ENCODE results near the gene MEGF10.

The MEGF10 gene

DNA sequence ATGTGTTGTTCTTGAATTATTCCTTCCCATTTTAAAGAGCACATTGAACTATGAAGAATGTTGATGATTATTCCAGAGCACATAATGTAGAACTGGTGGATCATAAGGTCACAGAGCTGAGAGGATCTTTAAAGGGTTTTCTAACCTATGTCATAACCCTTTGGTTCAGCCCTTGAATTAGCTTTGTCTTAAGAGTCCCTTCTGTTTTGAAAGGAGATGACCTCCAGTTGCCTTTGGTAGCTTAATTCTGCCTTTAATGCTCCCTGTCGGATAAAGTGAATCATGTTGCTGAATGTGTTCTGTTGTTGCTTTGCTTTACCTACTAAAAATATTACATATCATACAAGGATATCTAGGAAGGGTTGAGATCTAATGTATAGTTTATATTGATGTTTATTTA lies 127.8 kb downstream of the MEGF10 start:
- no peak for DNase-seq

DNA sequence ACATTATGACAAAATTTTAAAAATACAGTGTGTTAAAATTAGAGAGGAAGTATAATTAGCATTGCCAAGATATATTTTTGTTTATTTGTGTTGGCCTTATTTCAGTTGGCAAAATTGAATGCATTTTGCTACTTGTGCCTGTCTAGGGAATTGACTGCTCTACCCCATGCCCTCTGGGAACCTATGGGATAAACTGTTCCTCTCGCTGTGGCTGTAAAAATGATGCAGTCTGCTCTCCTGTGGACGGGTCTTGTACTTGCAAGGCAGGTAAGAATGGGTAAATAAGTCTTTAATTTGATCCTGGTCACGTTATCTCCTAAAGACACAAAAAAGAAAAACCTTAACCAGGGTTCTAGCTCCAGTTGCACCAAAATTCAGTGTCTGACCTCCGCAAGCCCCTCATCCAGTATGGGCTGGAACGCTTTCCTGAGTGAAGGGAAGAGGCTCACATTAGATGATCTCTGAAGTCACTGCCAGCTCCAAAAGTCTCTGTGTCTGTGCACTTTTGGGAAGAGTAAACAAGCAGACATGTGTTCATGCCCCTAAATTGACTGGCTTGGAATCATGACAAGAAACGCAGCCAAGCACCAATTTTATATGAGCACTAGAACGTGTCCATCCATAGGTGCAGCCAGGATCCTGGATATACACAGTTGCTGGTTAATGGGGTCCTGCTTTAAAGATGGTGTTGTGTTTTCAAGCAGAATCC lies 128.5 kb downstream of the MEGF10 start:
- DNase-seq = no peak

DNA sequence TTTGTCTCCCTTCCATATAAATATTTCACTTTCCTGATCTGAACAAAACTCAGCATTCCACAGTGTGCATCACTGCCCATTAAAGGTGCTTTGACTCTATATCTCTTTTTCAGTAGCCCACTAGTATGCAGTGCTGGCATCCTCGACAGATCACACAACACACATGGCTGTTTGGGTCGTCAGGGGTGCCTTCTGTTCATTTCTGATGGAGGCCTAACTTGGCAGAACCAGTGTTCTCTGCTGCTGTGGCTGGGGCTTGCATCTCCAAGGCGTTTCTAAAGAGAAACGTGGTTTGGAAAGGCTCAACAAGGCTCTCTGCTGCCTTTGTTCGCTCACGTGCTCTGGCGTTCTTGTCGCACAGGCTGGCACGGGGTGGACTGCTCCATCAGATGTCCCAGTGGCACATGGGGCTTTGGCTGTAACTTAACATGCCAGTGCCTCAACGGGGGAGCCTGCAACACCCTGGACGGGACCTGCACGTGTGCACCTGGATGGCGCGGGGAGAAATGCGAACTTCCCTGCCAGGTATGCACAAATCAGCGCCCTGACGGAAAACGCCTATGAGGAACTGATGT lies 129.2 kb downstream of the MEGF10 start:
- DNase-seq = no peak

DNA sequence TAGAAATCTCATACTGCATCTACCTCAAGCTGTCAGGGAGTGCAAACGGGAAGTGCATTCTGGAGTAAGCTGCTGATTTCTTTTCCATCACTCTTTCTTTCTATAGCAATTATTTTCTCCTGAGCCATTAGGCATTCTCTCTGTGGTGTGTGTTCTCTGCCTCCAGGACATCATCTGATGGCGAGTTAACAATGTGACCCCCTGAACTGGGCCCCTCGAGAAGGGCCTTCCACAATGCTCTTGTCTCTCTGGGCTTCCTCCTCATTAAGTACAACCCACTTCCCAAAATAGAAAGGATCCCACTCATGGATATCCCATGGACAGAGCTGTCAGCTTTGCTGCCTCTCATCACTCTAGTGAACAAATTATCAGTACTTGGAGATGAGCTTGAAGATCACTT lies 130.2 kb downstream of the MEGF10 start:
- DNase-seq = no peak

DNA sequence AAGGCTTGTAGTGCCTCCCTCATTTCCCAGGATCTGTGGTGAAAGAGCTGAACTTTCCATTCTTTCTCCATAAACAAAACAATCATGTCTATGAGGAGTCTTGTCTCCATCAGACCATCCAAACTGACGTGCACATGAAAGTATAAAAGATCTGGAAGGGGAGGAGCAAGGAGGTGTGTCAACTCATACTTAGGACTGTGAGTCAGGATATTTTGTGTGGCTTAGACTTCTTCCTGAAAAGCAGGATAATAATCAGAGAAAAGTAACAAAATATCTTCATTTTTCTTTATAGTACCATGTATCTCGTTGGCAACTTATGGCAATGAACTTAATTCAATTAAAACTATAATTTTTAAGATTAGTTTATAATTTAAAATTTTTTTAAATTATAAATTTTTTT lies 130.9 kb downstream of the MEGF10 start:
- no peak for DNase-seq

DNA sequence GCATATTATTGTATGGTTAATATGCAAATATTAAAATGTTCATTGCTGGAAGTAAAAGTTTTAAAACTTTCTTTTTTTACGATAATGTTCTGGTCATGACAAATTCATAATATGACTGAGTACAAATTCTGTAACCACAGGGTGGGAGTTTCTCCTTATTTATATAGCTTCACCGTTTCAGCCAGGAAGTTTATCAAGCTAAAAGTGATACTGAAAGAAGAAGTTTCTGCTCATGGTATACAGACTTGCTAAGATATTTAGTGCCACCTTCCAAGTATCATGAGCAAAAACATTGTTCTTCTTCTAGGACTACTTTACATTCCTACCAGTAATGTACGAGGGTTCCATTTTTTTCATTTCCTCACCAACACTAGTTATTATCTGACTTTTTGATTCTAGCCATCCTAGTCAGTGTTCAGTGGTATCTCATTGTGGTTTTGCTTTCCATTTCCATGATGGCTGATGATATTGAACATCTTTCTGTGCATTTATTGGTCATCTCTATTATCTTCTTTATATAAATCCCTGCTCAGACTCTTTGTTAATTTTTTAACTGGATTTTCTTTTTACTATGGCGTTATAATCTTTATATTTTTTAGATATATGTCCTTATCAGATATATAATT lies 132.7 kb downstream of the MEGF10 start:
- no peak for DNase-seq

DNA sequence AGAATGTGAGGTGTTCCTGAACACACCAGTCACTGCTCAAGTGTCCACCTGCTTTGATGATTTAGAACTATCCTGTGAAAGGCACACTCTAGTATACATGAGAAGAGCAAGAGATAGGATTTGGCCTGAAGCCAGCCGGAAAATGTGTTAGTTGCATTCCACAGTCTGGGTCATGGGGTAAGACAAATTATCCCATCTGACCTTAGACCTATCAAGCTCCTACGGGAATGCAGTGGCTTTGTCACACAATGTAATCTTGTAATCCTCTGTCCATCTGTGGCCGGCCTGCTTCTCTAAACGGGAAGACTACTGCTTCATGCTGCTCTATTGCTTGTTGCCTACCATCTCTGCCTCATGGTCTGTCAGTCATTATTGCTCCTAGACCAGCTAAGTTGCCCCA lies 134.4 kb downstream of the MEGF10 start:
- no peak for DNase-seq

DNA sequence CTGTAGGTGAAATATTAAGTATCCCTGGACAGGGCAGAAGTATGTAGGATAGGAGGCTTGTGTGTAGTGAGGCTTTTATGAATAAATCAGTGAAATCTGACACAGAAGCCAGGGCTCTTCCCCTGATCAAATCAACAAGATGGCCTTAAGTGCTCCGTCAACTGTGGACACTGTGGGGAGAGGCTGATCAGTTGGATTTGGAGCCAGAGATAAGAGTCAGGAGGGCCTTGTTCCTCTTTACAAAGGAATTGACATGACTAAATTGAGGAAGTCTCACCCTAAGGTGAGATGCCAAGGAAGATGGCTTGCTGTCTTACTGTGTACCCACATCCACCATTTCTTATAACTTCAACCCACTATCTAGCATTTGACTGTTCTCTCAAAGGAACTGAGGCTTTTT lies 135.3 kb downstream of the MEGF10 start:
- no peak for DNase-seq

DNA sequence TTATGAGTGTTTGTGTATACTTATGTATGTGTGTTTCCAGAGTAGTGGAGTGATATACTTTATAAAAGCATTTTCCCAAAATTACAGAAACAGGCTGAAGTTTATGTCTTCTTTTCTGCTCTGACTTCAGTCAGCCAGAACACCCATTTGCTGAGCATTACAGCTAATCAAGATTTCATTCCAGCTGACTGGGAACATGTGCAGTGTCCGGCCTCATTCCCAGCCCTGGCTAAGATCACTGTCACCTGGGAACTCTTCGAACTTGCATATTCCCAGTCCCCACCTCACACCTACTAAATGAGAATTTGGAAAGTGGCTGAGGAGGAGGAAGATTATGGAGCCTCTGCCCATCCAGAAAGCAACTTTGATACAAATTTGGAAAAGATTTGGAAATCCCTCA lies 136.1 kb downstream of the MEGF10 start:
- no peak for DNase-seq

DNA sequence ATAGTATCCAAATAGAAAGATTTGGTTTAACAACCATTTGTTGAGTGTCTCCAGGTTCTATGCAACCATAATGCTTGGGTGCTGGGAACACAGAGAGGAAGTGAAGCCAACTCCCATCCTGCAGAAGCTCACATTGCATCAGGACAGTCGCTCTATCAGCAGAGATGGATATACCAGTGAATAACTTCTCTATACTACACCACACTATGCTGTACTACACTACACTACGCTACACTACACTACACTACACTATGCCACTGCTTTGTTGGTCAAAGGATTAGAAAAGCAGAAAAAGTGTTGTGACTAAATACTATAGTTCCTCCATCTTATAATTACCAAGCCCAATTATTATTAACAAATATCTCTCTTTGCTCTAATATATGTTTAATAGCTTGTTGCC lies 137.7 kb downstream of the MEGF10 start:
- DNase-seq = no peak

DNA sequence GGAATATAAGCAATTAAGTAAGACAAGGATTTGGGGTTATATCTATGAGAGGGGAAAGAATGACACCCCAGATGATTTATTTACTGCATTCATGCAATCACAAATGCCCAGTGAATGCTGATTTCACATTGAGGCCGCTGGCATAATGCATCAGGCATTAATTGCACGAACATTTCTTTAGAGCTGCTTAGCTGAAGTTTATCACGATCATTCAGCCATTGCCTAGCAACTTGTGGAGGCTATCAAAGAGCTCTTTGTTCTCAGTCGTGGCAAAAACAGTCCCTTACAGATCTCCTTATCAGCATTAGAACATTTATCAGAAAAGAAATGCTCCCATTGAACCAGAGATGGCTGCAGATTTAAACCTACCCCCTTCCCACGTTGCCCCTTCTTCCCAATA lies 138.2 kb downstream of the MEGF10 start:
- DNase-seq = no peak

DNA sequence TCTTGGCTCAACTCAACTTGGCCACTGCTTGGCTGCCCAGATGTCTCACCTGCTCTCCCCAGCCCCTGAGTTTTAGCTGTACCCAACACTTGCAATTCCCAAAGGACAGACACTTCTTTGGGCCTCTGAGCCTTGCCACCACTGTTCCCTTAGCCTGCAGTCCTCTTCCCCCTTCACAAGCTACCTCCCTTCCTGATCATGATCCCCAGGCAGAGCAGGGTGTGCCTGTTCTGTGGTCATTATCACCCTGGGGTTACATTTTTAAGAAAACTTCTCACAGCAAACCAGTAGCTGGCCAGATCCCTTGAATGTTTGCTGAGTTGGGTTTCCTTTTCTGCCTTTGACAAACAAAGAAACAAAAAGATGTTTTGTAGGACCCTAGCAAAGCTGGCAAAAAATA lies 139.3 kb downstream of the MEGF10 start:
- no peak for DNase-seq

DNA sequence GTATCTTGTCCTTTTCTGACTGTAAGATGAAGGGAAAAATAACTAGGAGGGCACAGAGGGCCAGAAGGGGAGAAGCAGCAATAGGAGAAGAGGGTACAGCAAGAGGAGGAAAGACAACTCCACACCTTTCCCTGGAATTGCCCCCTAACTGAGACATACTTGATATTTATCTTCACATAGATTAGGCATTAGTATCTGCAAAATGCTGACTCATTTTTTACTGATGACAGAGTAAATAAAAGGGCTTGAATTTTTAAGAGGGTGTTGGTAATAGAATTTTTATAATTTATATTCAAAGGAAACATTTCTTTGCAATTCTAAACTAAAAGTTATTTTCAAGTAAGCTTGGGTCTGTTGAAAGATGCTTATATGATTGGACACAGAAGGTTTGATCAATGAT lies 140.0 kb downstream of the MEGF10 start:
- DNase-seq = no peak

DNA sequence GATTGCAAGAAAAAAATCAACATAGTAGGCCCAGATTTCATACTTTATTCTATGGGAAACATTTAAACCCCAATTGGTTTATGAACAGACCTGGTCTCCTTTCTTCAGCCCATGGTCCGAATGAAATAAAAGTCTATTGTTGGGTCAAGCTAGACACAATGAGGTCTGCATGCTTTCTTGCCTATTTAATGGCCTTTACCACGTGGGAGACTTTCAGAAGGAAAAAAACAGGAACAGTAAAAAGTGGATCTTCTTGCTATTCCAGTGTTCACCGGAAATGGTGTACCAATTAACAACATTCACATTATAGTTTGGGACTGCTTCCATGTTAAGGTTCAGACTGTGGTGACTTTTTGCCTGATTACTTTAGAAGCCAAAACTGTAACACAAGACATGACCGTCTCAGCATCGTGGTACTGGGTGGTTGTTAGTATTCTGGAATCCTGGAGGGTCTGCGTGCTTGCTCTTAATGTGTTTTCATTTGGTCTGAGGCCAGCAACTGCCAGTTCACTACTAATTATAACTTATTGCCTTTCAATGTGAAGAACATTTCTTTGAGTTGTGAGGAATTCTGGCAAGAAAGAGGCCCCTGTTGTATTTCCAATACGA lies 141.5 kb downstream of the MEGF10 start:
- DNase-seq = no peak

DNA sequence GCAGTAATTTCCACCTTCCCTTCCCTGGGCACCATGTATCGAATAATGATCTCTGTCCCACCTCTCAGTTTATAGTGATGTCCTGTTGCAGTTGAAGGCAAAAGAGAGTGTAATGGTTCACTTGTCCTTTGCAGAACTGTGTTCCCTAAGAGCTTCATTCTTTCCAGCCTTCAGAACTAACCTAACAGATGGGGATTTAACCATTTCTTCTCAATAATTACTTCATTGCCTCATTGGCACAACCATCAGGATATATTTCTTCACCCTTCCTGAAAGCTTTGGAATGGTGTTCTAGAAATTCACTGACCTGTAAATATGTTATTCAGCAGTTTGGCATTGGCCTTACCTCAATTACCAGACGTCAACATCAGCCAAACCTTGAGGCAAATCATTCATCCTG lies 142.9 kb downstream of the MEGF10 start:
- DNase-seq = no peak

DNA sequence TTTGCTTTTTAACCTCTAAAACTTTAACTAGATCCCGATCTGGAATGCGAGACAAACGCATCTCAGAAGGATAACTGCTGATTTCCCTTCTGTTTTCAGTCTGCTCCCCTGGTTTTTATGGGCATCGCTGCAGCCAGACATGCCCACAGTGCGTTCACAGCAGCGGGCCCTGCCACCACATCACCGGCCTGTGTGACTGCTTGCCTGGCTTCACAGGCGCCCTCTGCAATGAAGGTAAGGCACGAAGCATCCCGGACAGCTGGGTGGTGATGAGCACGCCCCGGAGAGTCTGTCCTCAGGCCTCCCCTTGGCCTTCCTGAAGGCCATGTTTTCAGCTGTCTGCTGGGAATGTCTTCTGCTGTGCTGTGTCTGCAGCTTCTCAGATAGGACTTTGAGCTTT lies 144.0 kb downstream of the MEGF10 start:
- DNase-seq = no peak

DNA sequence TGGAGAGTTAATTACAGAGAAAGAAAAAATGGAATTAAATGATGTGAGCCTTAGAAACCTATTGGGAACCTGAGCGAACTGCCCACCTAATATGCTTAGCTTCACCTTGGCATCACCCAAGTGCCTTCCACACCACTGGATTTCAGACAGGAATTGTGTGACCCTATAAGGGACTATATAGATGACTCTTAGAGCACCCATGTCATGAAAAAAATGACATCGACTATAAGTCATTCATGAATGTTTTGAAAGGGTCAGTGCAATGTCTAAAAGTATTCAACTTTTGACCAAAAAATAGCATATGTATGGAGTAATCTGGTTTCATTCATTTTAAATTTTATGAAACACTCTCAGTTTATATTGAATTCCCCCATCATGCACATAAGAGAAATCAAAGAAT lies 145.2 kb downstream of the MEGF10 start:
- DNase-seq = no peak

DNA sequence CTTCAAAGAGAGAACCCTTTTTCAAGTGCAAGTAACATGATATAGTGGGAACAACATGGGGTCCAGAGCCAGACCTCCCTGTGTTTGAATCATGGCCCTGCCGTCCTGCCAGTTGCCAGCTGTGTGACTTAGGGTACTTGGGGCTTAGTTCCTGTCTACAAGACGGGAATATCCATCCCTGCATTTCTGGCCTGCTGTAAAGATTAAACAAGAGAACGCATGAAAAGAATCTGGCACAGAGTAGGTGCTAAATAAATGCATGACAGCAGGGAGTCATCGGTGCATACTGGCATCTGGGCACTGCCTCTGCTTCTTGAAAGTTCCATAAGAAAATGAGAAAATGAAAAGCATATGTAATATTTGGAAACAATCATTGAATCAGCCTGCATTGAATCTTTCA lies 149.0 kb downstream of the MEGF10 start:
- no peak for DNase-seq

DNA sequence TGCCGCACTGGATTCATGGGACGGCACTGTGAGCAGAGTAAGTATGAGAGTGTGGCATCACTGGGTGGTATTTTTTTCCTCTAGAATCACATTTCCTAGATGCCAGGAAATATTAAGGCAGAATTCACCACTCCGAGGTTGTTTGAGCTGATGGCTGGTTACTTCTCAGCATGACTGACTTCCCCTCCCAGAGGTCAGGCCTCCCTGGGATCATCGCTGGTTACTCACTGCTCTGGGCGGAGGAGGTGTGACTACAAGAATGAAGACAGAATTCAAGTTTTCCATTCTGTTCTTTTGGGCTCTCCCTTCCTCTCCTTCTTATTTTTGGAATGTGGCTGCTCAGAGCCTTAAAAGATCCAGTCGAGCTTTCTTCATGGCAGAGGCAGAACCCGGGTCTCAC lies 150.2 kb downstream of the MEGF10 start:
- no peak for DNase-seq

DNA sequence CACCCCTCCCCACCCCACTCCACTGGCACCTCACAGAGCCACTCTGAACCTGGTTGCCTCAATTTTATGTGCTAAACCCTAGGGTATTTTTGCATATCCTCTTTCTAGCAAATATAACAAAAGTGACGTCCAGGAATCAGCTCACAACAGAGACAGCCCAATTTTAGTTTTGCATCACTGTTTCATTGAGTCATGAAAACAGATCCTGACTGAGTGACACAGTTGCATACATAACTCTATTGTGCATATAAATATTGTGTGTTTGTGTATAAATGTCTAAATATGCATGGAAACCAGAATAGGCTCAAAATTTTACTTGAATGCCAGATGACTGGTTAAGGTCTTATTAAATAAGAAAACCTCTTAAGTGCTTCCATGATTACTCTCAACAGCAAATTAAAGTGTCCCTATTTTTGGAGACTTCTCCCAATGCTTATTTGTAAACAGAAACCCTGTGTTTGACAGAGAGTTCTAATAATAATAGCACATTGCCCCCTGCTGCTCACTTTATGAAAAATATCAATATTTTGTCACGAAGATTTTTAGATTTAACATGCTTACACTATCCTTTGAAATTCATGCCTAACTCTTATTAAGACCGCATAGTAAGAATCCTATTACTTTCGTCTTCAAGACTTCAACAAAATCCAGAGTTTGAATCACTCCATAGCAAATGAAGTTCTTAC lies 151.3 kb downstream of the MEGF10 start:
- DNase-seq = no peak

DNA sequence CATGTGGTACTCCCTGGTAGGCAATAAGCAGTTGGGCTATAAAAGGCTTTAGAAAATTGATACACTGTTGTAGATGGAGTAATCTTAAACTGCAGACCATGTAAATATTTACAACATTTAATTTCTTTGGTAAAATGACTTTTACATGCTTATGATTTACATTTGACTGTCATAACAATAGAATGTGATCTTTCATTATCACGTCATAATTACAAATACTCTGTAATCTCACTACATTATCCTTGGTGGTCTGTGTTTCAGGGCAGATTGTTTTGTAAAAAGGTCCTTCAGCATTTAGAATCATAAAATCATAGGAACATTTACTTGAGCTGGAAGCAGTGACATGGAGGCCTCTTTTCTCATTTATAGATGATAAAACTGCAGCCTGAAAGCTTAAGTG lies 153.6 kb downstream of the MEGF10 start:
- no peak for DNase-seq

DNA sequence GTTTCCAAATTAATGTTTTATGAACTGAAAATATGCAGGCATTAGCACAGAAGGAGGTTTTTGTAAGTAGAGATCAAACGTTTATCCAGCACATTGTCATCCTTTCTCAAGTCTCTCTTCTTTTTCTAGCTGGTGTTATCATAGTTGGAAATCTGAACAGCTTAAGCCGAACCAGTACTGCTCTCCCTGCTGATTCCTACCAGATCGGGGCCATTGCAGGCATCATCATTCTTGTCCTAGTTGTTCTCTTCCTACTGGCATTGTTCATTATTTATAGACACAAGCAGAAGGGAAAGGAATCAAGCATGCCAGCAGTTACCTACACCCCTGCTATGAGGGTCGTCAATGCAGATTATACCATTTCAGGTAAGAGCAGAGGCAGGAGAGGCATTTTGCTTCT lies 154.7 kb downstream of the MEGF10 start:
- no peak for DNase-seq

DNA sequence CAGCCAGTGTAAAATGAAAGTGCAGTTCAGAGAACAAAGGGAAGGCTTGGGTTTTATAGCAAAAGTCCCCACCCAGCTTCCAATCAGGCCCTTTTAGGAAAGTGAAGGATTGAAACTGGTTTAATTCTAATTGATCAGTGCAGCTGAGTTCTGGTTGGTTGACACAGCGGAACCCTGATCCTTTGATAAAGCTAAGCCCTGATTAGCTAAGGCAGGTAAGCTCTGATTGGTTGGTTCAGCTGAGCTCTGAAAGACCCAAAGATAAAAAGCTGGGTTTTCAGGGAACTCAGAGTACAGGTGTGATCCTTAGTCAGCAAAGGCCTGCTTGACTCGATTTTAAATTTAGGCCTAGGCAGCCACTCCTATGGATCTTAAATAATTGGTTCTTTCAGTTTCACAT lies 156.0 kb downstream of the MEGF10 start:
- DNase-seq = no peak

DNA sequence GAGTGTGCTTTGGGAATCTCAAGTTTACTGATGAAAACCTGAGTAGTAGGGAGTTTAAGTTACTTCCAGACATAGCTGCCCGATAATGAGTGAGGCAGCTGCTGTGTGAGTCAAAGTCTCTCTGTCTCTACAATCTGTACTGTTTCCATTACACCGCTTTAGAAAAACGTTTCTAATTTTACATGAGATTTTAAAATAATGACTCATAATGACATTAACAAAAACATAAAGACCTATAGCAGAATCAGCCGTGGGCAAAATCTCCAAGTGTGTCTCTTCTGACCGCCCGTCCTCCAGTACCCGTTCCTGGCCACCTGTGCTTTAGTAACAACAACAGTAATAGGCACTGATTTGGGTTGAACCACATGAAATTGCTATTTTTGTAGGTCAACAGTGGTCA lies 157.2 kb downstream of the MEGF10 start:
- no peak for DNase-seq

Data from CD4-positive, alpha-beta T cell treated with Interferon gamma for 1 hour (primary cell).